ENCODE measurements around the gene NOP9. TPM values are rescaled to one million over a fixed set of nuclear protein-coding genes. Genes with fewer than 3 reads are reported as not detected.

The NOP9 gene
- total RNA-seq, 2 experiments from 2014 or later, result 25.9 to 27.5 TPM

GRCh38 chr14:24263848-24264247 is 35.8 kb upstream of the NOP9 start:
- no peaks in the 10 kb centered on the region for H3K9me3 Mint-ChIP-seq
- no peak overlapping the region for H3K4me3 Mint-ChIP-seq
- no peak overlapping the region for H3K27ac Mint-ChIP-seq
- TF ChIP-seq CTCF (IDR thresholded peaks at IDR 0.05), result no peak
- H3K27ac ChIP-seq (ENCODE audit: low read depth in 1 of 2, low read length in 2 of 2), result no peak overlapping the region
- ATAC-seq (ENCODE audit: poor library complexity), result no peak
- peaks cover 55% of the 10 kb centered on the region for H3K36me3 ChIP-seq (ENCODE audit: insufficient read depth, low read length)
- H3K9me3 ChIP-seq (ENCODE audit: control insufficient read depth in 1 of 2, insufficient read depth in 1 of 2, low read length in 2 of 2), result no peaks in the 10 kb centered on the region
- ChIA-PET CTCF (no interaction called here), POLR2A (no interaction called here)
- no peaks in the 10 kb centered on the region for H3K27me3 Mint-ChIP-seq
- no peak overlapping the region for H3K4me3 ChIP-seq (ENCODE audit: low read length)
- no peaks in the 10 kb centered on the region for H3K4me1 Mint-ChIP-seq (ENCODE audit: low read depth)
- H3K27me3 ChIP-seq (ENCODE audit: control insufficient read depth in 1 of 2, insufficient read depth in 2 of 2, low read length in 2 of 2), result no peaks in the 10 kb centered on the region
- H3K36me3 Mint-ChIP-seq (ENCODE audit: low read depth), result peaks cover 70% of the 10 kb centered on the region
- intact Hi-C loops (cut with DNase I, micrococcal nuclease), result no loop called here
- no peak for DNase-seq
- no peaks in the 10 kb centered on the region for H3K4me1 ChIP-seq (ENCODE audit: insufficient read depth, low read length)

GRCh38 chr14:24264298-24264697 is 35.4 kb upstream of the NOP9 start:
- no peak for ATAC-seq (ENCODE audit: poor library complexity)
- H3K27me3 Mint-ChIP-seq, result no peaks in the 10 kb centered on the region
- peaks cover 75% of the 10 kb centered on the region for H3K36me3 Mint-ChIP-seq (ENCODE audit: low read depth)
- ChIA-PET CTCF (no interaction called here), POLR2A (interaction anchor here (2.2 kb wide), 1 partner anchor 22 kb away, joined by 8 read pairs; the partner anchor contains the start of gene TINF2)
- H3K4me1 ChIP-seq (ENCODE audit: insufficient read depth, low read length), result no peaks in the 10 kb centered on the region
- H3K4me1 Mint-ChIP-seq (ENCODE audit: low read depth), result no peaks in the 10 kb centered on the region
- H3K27ac ChIP-seq (ENCODE audit: low read depth in 1 of 2, low read length in 2 of 2), result no peak overlapping the region
- H3K36me3 ChIP-seq (ENCODE audit: insufficient read depth, low read length), result peaks cover 60% of the 10 kb centered on the region
- no peak for DNase-seq
- H3K4me3 Mint-ChIP-seq, result no peak overlapping the region
- no peaks in the 10 kb centered on the region for H3K9me3 Mint-ChIP-seq
- no peaks in the 10 kb centered on the region for H3K27me3 ChIP-seq (ENCODE audit: control insufficient read depth in 1 of 2, insufficient read depth in 2 of 2, low read length in 2 of 2)
- H3K9me3 ChIP-seq (ENCODE audit: control insufficient read depth in 1 of 2, insufficient read depth in 1 of 2, low read length in 2 of 2), result no peaks in the 10 kb centered on the region
- H3K4me3 ChIP-seq (ENCODE audit: low read length), result no peak overlapping the region
- H3K27ac Mint-ChIP-seq, result no peak overlapping the region
- no peak for TF ChIP-seq CTCF (IDR thresholded peaks at IDR 0.05)
- intact Hi-C loops (cut with DNase I, micrococcal nuclease), result no loop called here

GRCh38 chr14:24266344-24267244 is 33.1 kb upstream of the NOP9 start:
- H3K4me1 ChIP-seq (ENCODE audit: insufficient read depth, low read length), result peaks cover 10% of the 10 kb centered on the region
- no peaks in the 10 kb centered on the region for H3K9me3 Mint-ChIP-seq
- H3K36me3 ChIP-seq (ENCODE audit: insufficient read depth, low read length), result peaks cover 61% of the 10 kb centered on the region
- H3K9me3 ChIP-seq (ENCODE audit: control insufficient read depth in 1 of 2, insufficient read depth in 1 of 2, low read length in 2 of 2), result no peaks in the 10 kb centered on the region
- H3K4me1 Mint-ChIP-seq (ENCODE audit: low read depth), result peaks cover 12% of the 10 kb centered on the region
- no peak overlapping the region for H3K27ac ChIP-seq (ENCODE audit: low read depth in 1 of 2, low read length in 2 of 2)
- no peak overlapping the region for H3K4me3 Mint-ChIP-seq
- TF ChIP-seq CTCF (IDR thresholded peaks at IDR 0.05), result no peak
- peaks cover 77% of the 10 kb centered on the region for H3K36me3 Mint-ChIP-seq (ENCODE audit: low read depth)
- DNase-seq (no peak), ATAC-seq (ENCODE audit: poor library complexity) (no peak)
- no peak overlapping the region for H3K4me3 ChIP-seq (ENCODE audit: low read length)
- POLR2A ChIA-PET, result interaction anchor here (0.6 to 2.2 kb wide), 2 partner anchors 24 to 30 kb away, joined by 3 to 8 read pairs; partner anchors contain the start of gene TINF2
- no peaks in the 10 kb centered on the region for H3K27me3 Mint-ChIP-seq
- intact Hi-C loops (cut with DNase I, micrococcal nuclease), result no loop called here
- H3K27ac Mint-ChIP-seq, result peak overlapping the region; percentile 19
- no peaks in the 10 kb centered on the region for H3K27me3 ChIP-seq (ENCODE audit: control insufficient read depth in 1 of 2, insufficient read depth in 2 of 2, low read length in 2 of 2)
- CTCF ChIA-PET, result no interaction called here
